HepG2 (cell line): ENCODE measurements around the gene STH.

ENCODE experiments used
- HIVEP1 ChIP-seq: sonication (generic); formaldehyde crosslinking; IDR thresholded peaks from 2 replicates; pipeline ENCODE4 v1.4.0; 2020; ENCODE audit warnings: mild to moderate bottlenecking, missing genetic modification reagents
- ZNF883 ChIP-seq: sonication (generic); formaldehyde crosslinking; IDR thresholded peaks from 2 replicates; pipeline ENCODE4 v1.5.1; 2020; ENCODE audit warnings: mild to moderate bottlenecking, missing genetic modification reagents; ENCODE audit errors: not compliant biosample characterization

GRCh38 chr17:46008591-46008990 is 9.5 kb downstream of the STH start:
- TF ChIP-seq HIVEP1: no peak
- TF ChIP-seq ZNF883: no peak
